HG03060 (cell line): Measurements from ENCODE around the gene TAF1A.

Source experiments
- ATAC-seq: cut with Tn5 transposase; IDR thresholded peaks from one replicate; pipeline ENCODE4 v1.9.1; 2021; ENCODE audit warnings: low read depth, moderate number of reproducible peaks; ENCODE audit not compliant: unreplicated experiment

The TAF1A gene

GRCh38 chr1:222540598-222540995 is 49.1 kb downstream of the TAF1A start:
- no peak for ATAC-seq

GRCh38 chr1:222539951-222540597 is 49.7 kb downstream of the TAF1A start:
- ATAC-seq = no peak

GRCh38 chr1:222535455-222535854 is 54.3 kb downstream of the TAF1A start:
- ATAC-seq = no peak

GRCh38 chr1:222530852-222531251 is 58.9 kb downstream of the TAF1A start:
- ATAC-seq = no peak

GRCh38 chr1:222529916-222530315 is 59.8 kb downstream of the TAF1A start:
- no peak for ATAC-seq

- no peak for ATAC-seq
Measured at GRCh38 chr1:222529181-222529580, 60.6 kb downstream of the TAF1A start.

- ATAC-seq = no peak
Measured at GRCh38 chr1:222525951-222526350, 63.8 kb downstream of the TAF1A start.

- ATAC-seq = no peak
Measured at GRCh38 chr1:222523852-222524251, 65.9 kb downstream of the TAF1A start.

GRCh38 chr1:222522105-222522915 is 67.4 kb downstream of the TAF1A start:
- no peak for ATAC-seq

- ATAC-seq = no peak
Measured at GRCh38 chr1:222521299-222522104, 68.2 kb downstream of the TAF1A start.
